ENCODE results near the gene CACUL1. TPM values are rescaled to one million over a fixed set of nuclear protein-coding genes. Genes with fewer than 3 reads are reported as not detected.

Gene CACUL1
- total and polyA plus RNA-seq, 7 donors = 4.2 to 51.7 (median 41.0) TPM

- WGBS, 2 donors = 19 to 72% methylated on average over 12 of the region's 12 CpGs
- intact Hi-C loops (cut with DNase I) = no loop called here
- TF ChIP-seq POLR2AphosphoS5 (IDR thresholded peaks at IDR 0.05) (no peak), POLR2A (IDR thresholded peaks at IDR 0.05) (no peak), EP300 (IDR thresholded peaks at IDR 0.05) (no peak), CTCF (IDR thresholded peaks at IDR 0.05) (no peak)
- Histone ChIP-seq H3K36me3 (no peaks in the 10 kb centered on the region), H3K4me3 (no peak overlapping the region), H3K4me1 (peaks cover 0 to 80% (median 73%) of the 10 kb centered on the region in 4 donors), H3K27me3 (no peaks in the 10 kb centered on the region), H3K27ac (no peak overlapping the region), H3K9me3 (no peaks in the 10 kb centered on the region)
- no peak for DNase-seq
Measured at GRCh38 chr10:118732245-118733165, 22.3 kb downstream of the CACUL1 start.

GRCh38 chr10:118730756-118731456, 23.9 kb downstream of the CACUL1 start:
- 13 to 53% methylated on average over 7 of the region's 7 CpGs for WGBS, 2 donors
- Histone ChIP-seq H3K4me3 (no peak overlapping the region), H3K27me3 (no peaks in the 10 kb centered on the region), H3K27ac (peak overlapping the region in 1 of 4 donors; percentile 37), H3K9me3 (no peaks in the 10 kb centered on the region), H3K36me3 (no peaks in the 10 kb centered on the region), H3K4me1 (peaks cover 0 to 74% (median 69%) of the 10 kb centered on the region in 4 donors)
- intact Hi-C loops (cut with DNase I) = no loop called here
- TF ChIP-seq CTCF (IDR thresholded peaks at IDR 0.05) (no peak), POLR2AphosphoS5 (IDR thresholded peaks at IDR 0.05) (no peak), POLR2A (IDR thresholded peaks at IDR 0.05) (no peak), EP300 (IDR thresholded peaks at IDR 0.05) (no peak)
- DNase-seq = no peak

- Histone ChIP-seq H3K36me3 (no peaks in the 10 kb centered on the region), H3K9me3 (no peaks in the 10 kb centered on the region), H3K27ac (peak overlapping the region in 2 of 4 donors; percentile 23 to 37), H3K27me3 (no peaks in the 10 kb centered on the region), H3K4me1 (peaks cover 0 to 71% (median 66%) of the 10 kb centered on the region in 4 donors), H3K4me3 (no peak overlapping the region)
- intact Hi-C loops (cut with DNase I) = loop anchor here (10.0 kb wide), 2 partner anchors 685 to 1355 kb away; partner anchors contain the start of genes PDZD8 and RAB11FIP2
- no peak for DNase-seq
- 38 to 45% methylated on average over 2 of the region's 2 CpGs for WGBS, 2 donors
- TF ChIP-seq EP300 (IDR thresholded peaks at IDR 0.05) (no peak), POLR2AphosphoS5 (IDR thresholded peaks at IDR 0.05) (peak in 1 of 4 donors; percentile 25), POLR2A (IDR thresholded peaks at IDR 0.05) (no peak)
Measured at GRCh38 chr10:118729641-118730258, 25.0 kb downstream of the CACUL1 start.

- Histone ChIP-seq H3K27me3 (no peaks in the 10 kb centered on the region), H3K36me3 (no peaks in the 10 kb centered on the region), H3K27ac (peak overlapping the region in 1 of 4 donors; percentile 37), H3K9me3 (no peaks in the 10 kb centered on the region), H3K4me1 (peaks cover 0 to 65% (median 61%) of the 10 kb centered on the region in 4 donors), H3K4me3 (no peak overlapping the region)
- intact Hi-C loops (cut with DNase I) = loop anchor here (10.0 kb wide), 2 partner anchors 684 to 1354 kb away; partner anchors contain the start of genes PDZD8 and RAB11FIP2
- 28 to 60% methylated on average over 3 of the region's 3 CpGs for WGBS, 2 donors
- no peak for DNase-seq
- no peak for TF ChIP-seq POLR2AphosphoS5 (IDR thresholded peaks at IDR 0.05)
- TF ChIP-seq CTCF (IDR thresholded peaks at IDR 0.05) = no peak
- TF ChIP-seq EP300 (IDR thresholded peaks at IDR 0.05) = no peak
- TF ChIP-seq POLR2A (IDR thresholded peaks at IDR 0.05) = no peak
Measured at GRCh38 chr10:118729200-118729599, 25.6 kb downstream of the CACUL1 start.

All from sigmoid colon (tissue), 7 donors.